ENCODE data around the gene SOX9.

GRCh38 chr17:72115781-72116525 is 4.9 kb upstream of the SOX9 start:
- no peak for TF ChIP-seq CTCF (conservative IDR thresholded peaks at IDR 0.05; ENCODE audit: low read depth, low read length)
- no peak for TF ChIP-seq EZH2phosphoT487 (IDR thresholded peaks at IDR 0.05; ENCODE audit: borderline replicate concordance, low read length)

Data from PC-3 (cell line).